HG03060 (cell line): ENCODE results near the gene TRAF2.
"Not testable (repeated sequence)": the region's sequence is repeated elsewhere in the genome, so short reads cannot be mapped to it uniquely, and the experiment has no call there.

Experiments
- ATAC-seq: cut with Tn5 transposase; IDR thresholded peaks from one replicate; pipeline ENCODE4 v1.9.1; 2021; ENCODE audit warnings: low read depth, moderate number of reproducible peaks; ENCODE audit not compliant: unreplicated experiment

TRAF2 gene

DNA sequence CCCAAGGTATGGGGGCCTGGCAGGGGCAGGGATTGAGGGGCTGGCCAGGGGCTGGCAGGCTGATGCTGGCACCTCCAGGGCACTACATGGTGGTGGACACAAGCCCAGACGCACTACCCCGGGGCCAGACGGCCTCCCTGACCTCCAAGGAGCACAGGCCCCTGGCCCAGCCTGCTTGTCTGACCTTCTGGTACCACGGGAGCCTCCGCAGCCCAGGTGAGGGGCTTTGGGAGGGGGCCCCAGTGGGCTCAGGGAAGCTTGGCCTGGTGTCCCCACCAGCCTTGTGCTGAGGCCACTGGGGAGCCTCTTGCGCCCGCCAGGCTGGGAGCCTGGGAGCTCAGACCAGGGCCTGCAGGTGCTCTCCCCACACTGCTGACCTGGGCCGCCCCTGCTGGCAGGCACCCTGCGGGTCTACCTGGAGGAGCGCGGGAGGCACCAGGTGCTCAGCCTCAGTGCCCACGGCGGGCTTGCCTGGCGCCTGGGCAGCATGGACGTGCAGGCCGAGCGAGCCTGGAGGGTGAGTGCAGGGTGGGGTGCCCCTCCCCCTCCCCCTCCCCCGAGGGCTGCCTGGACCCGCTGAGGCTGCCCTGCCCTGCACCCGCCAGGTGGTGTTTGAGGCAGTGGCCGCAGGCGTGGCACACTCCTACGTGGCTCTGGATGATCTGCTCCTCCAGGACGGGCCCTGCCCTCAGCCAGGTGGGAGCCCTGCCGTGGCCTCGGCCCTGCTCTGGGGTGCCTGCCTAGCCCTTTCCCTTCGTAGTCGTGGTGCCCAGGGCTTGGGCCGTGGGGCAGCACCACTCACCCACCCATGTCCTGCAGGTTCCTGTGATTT lies 28.5 kb upstream of the TRAF2 start:
- no peak for ATAC-seq

GRCh38 chr9:136858452-136858843 lies 27.9 kb upstream of the TRAF2 start:
- no peak for ATAC-seq

DNA sequence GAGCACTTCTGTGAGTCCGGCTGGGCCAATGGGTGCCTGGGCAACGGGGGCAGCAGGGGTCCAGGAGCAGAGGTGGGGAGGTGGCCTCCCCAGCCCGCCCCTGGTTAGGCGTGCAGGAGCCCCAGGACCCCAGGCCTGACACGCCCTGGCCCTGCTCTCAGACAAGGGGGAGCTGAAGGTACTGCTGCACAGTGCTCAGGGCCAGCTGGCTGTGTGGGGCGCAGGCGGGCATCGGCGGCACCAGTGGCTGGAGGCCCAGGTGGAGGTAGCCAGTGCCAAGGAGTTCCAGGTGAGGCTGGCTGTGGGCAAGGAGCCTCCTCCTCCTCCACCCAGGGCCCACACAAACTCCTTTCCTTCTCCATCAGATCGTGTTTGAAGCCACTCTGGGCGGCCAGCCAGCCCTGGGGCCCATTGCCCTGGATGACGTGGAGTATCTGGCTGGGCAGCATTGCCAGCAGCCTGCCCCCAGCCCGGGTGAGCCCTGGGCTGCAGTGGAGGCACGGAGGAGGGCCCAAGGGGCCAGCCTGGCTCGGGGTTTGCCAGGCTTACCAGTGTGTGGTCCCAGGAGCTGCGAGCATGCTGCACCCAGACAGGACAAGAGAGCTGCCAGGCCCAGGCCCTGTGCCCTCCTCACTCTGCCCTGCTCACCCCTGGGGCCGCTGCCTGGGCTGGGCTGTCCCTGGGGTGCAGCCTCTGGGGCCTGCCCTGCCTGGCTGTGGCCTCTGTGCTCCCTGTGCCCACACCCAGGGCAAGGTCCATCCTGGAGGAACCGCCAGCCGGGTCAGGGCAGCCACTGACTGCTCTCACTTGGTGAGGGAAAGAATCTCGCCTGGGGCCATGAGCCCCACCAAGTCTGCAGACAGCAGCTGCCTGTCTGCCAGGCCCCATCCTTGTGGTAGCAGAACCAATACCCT lies 27.2 kb upstream of the TRAF2 start:
- no peak for ATAC-seq

DNA sequence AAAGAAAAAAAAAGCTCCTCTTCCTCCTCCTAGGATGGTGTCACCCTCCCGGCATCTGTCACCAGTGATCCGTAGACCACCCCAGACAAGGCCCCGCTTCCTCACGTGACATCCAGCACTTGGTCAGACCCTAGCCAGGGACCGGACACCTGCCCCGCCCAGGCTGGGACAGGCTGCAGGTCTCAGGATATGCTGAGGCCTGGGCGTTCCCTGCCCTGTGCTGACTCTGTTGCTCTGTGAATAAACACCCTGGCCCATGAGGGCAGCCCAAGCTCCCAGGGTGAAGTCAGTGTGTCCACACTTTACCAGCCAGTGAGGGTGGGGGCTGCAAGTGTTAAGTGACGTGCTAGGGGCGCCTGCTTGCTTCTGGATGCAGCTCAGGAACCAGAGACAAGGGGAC lies 25.8 kb upstream of the TRAF2 start:
- no peak for ATAC-seq

DNA sequence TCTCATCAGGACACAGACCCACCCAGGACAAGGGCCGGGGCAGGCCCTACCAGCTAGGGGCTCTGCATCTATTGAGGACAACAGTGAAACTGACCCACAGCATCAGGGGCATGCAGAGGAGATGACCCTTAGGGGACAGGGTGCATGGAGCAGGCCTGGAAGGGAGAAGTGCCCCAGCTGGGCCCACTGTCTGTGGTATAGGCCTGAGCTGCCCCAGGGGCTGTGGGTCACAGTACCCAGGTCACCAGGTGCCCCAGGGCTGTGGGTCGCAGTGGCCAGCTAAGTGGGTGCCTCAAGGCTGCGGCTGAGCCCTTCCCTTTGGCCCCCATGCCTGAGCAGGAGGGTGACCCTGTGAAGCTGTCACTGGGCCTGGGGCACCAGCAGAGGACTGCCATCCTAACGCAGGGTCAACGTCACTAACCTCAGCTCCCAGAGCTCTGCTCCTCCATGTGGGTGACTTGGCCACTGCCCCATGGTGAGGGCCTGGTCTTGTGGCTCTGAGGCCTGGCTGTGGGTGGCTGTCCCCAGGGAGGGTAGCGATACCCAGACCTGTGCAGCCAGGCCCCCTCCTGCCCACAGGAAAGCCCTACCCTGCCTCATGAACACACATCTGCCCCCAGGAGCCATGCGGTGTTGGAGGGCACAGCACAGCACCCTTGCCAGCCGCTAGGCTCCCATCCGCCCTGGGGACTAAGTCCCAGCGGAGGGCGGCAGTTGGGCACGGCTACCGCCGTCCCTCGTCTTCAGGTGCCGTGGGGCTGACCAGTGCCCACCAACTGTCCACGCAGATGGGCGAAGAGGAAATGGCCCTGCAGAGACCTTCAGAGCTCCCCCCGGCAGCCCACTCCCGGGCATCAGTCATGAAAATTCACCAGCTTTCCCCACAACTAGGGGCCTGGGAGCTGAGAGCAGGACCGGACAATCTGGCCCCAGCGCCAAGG lies 25.1 kb upstream of the TRAF2 start:
- no peak for ATAC-seq

GRCh38 chr9:136861874-136862457 lies 24.4 kb upstream of the TRAF2 start:
- ATAC-seq: no peak

- no peak for ATAC-seq
These were observed 23.3 kb upstream of the TRAF2 start for GRCh38 chr9:136862849-136863622.

DNA sequence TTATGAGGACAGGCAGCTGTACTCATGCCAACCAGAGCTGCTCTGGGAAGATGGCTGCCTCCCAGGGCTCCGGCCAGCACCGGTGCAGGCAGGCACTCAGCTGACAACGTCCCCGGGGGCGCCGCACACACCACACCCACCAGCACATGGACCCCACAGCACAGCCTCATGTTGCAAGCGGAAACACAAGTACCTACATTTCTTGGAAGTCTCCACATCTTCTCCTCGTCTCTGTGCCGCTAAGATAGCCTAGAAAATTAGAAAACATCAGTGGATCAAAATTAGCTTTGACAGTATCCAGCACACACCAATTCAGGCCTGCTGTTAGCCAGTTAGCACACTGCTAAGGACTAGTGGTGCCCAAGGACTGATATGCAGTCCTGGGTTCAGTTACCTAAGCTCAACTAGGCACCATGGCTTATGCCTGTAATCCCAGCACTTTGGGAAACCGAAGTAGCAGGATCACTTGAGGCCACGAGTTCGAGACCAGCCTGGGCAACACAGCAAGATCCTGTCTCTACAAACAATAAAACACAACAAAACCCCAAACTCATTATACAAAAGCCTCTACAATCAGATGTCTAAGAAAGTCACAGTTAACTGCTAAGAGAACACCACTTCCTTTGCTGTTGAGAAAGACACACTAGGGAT lies 22.6 kb upstream of the TRAF2 start:
- no peak for ATAC-seq

- ATAC-seq: no peak
These were observed 21.1 kb upstream of the TRAF2 start for GRCh38 chr9:136865041-136865767.

- ATAC-seq: no peak
These were observed 20.6 kb upstream of the TRAF2 start for GRCh38 chr9:136865768-136866103.

GRCh38 chr9:136866898-136867421 lies 19.4 kb upstream of the TRAF2 start:
- not testable (repeated sequence) for ATAC-seq

DNA sequence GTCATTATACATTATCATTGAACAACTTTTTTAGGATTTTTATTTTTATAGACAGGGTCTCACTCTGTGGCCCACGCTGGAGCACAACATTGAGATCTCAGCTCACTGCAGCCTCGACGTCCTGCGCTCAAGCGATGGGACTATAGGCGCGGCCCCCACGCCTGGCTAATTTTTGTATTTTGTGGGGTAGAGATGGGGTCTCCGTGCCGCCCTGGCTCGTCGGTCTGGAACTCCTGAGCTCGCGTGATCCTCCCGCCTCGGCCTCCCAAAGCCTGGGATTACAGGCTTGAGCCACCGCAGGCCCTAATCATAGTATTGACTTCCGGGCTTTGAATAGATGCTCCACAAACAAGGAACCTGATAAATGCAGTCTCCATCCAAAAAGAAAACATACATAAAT lies 18.8 kb upstream of the TRAF2 start:
- ATAC-seq: no peak

DNA sequence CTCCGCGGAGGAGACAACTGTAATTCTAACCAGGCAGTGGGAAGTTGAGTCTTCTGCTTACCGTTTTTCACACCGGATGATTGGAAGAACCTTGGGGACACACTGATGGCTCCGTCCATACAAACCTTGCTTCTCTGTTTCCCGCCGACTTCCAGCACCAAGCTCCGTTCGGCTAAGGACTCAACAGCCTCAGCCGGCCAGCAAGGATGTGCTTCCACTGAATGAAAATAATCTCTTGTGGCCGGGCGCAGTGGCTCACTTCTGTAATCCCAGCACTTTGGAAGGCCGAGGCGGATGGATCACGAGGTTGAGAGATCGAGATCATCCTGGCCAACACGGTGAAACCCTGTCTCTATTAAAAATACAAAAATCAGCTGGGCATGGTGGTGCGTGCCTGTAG lies 18.4 kb upstream of the TRAF2 start:
- no peak for ATAC-seq

DNA sequence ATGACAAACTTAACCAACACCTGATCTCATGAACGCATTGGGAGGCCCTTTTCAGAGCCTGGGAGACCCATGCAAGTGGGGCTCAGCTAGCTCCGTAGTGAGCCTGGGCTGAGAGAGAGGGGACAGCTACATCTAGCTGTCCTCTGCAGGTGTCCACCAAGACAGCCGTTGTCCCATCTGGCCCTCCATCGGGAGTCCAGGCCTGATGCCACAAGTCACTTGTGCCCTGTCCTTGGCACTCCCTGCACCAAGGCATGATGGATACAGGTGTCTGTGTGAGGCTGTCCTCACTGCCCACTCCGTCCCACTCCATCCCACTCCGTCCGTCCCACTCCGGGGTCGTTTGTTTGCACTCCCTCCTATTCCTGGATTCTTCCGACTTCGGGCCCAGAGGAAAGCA lies 17.7 kb upstream of the TRAF2 start:
- no peak for ATAC-seq

DNA sequence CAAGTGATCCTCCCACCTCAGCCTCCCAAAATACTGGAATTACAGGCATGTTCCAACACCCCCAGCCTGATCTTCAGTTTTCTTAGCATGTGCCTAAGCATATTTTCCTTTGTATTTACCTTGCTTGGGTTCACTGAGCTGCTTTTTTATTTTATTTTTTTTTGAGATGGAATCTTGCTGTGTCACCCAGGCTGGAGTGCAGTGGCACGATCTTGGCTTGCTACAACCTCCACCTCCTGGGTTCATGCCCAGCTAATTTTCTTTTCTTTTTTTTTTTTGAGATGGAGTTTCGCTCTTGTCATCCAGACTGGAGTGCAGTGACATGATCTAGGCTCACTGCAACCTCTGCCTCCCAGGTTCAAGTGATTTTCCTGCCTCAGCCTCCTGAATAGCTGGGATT lies 16.7 kb upstream of the TRAF2 start:
- ATAC-seq: not testable (repeated sequence)

GRCh38 chr9:136875155-136875554 lies 11.2 kb upstream of the TRAF2 start:
- ATAC-seq: no peak

- ATAC-seq: no peak
These were observed 9.8 kb upstream of the TRAF2 start for GRCh38 chr9:136876476-136876875.

DNA sequence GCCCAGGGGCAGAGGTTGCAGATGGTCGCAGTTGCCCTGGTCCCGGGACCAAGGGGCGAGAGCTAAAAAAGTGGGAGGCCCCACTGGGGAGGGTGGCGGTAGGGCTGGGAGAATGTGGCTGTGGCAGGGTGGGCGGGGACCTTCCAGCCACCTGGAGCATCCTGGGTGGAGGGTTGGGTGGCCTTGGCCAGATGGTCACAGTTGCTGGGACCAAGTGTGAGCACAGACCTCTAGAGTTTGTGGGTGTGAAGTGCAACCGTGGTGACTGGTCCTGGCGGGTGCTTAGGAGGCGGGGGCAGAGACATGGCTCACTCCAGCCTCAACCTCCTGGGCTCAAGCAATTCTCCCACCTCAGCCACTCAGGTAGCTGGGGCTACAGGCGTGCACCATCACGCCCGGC lies 5.7 kb upstream of the TRAF2 start:
- ATAC-seq: no peak
